Measurements from ENCODE around the gene CD40LG.

GRCh38 chrX:136646602-136647239, 1.2 kb upstream of the CD40LG start:
- TF ChIP-seq POLR2A (IDR thresholded peaks at IDR 0.05; ENCODE audit: extremely low read depth, insufficient read length) (no peak), CTCF (IDR thresholded peaks at IDR 0.05; ENCODE audit: low read depth, low read length) (no peak), MAX (IDR thresholded peaks at IDR 0.05; ENCODE audit: low read depth, low read length) (no peak)
